A673 (cell line): ENCODE measurements around the gene UBE2E2. TPM values are rescaled to one million over a fixed set of nuclear protein-coding genes. Genes with fewer than 3 reads are reported as not detected.

Experiments
- BruUV-seq: library from RNA; stranded (reverse); fragments of 400-500 nt; replicated peaks from 2 replicates; lab custom pipeline; 2021; lab: Mats Ljungman, UMichigan
- CTCF ChIA-PET: fragments of 300-600 bp; sonication (Branson Sonifier 250); formaldehyde crosslinking; loops from one replicate; lab custom pipeline; 2022; ENCODE audit warnings: antibody characterized with exemption; lab: Charles Lee
- POLR2A ChIA-PET: fragments of 300-600 bp; sonication (Branson Sonifier 250); formaldehyde crosslinking; loops from one replicate; lab custom pipeline; 2022; ENCODE audit warnings: antibody characterized with exemption; ENCODE audit not compliant: low non-redundant PET; lab: Charles Lee
- DNase-seq: peaks from one replicate; pipeline ENCODE4 v3.0.0-alpha.2; 2015; ENCODE audit warnings: low spot score
- H3K27ac ChIP-seq: fragments of 200-600 bp; sonication (generic); 2 replicates; pipeline ENCODE4 v1.5.1; 2016; ENCODE audit warnings: mixed run types, low read depth, mild to moderate bottlenecking, mixed read lengths, antibody characterized with exemption, low read length; ENCODE audit not compliant: poor library complexity, severe bottlenecking
- H3K27me3 ChIP-seq: fragments of 200-600 bp; sonication (generic); replicated peaks from 2 replicates; pipeline ENCODE4 v1.6.1; 2017; ENCODE audit warnings: mixed run types, low read depth, mild to moderate bottlenecking, mixed read lengths, antibody characterized with exemption, low read length; ENCODE audit not compliant: insufficient read depth, poor library complexity
- H3K36me3 ChIP-seq: fragments of 200-600 bp; sonication (generic); 2 replicates; pipeline ENCODE4 v1.6.1; 2016; ENCODE audit warnings: mixed run types, mild to moderate bottlenecking, mixed read lengths, antibody characterized with exemption, low read length; ENCODE audit not compliant: insufficient read depth, poor library complexity, severe bottlenecking
- H3K4me1 ChIP-seq: fragments of 200-600 bp; sonication (generic); 2 replicates; pipeline ENCODE4 v1.6.1; 2017; ENCODE audit warnings: mixed run types, mild to moderate bottlenecking, mixed read lengths, antibody characterized with exemption, low read length; ENCODE audit not compliant: insufficient read depth, poor library complexity, severe bottlenecking
- H3K4me3 ChIP-seq: fragments of 200-600 bp; sonication (generic); 2 replicates; pipeline ENCODE4 v1.5.1; 2016; ENCODE audit warnings: low read depth, mixed run types, mild to moderate bottlenecking, mixed read lengths, low read length; ENCODE audit not compliant: poor library complexity, severe bottlenecking
- H3K9me3 ChIP-seq: fragments of 200-600 bp; sonication (generic); 2 replicates; pipeline ENCODE4 v1.6.1; 2016; ENCODE audit warnings: mixed run types, low read depth, mild to moderate bottlenecking, mixed read lengths, antibody characterized with exemption, low read length; ENCODE audit not compliant: poor library complexity, severe bottlenecking
- EZH2 ChIP-seq: fragments of 200-600 bp; sonication (generic); IDR thresholded peaks from 2 replicates; pipeline ENCODE4 v1.6.1; 2017; ENCODE audit warnings: borderline replicate concordance, low read depth, mild to moderate bottlenecking, mixed read lengths, antibody characterized with exemption, low read length; ENCODE audit not compliant: poor library complexity, severe bottlenecking
- intact Hi-C: fragments of 100-400 bp; cut with micrococcal nuclease; formaldehyde crosslinking; loops from one replicate; pipeline ENCODE4 v1.10.0; 2022; ENCODE audit not compliant: unreplicated experiment
- total RNA-seq: library from RNA; stranded (reverse); gene quantifications from 2 replicates; pipeline ENCODE4 v1.2.3, GENCODE V29; 2021
- TF ChIP-seq, protein P1 (sequence below): fragments of 300-800, 200-600 bp; sonication (generic); conservative IDR thresholded peaks from 2 replicates; pipeline ENCODE4 v1.5.1; 2017; ENCODE audit warnings: low read depth, mild to moderate bottlenecking, antibody characterized with exemption, low read length, moderate library complexity, mixed read lengths

UBE2E2 gene
- total RNA-seq, 1 experiment from 2014 or later = 2.0 TPM

DNA sequence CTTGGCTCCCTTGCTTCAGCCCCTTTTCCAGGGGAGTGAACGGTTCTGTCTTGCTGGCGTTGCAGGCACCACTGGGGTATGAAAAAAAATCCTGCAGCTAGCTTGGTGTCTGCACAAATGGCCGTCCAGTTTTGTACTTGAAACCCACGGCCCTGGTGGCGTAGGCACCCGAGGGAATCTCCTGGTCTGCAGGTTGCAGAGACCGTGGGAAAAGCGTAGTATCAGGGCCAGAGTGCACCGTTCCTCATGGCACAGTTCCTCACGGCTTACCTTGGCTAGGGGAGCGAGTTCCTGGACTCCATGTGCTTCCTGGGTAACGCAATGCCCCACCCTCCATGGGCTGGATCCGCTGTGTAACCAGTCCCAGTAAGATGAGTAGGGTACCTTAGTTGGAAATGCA, 214.9 kb downstream of the UBE2E2 start:
- H3K27ac ChIP-seq = no peak overlapping the region
- ChIA-PET POLR2A (no interaction called here), CTCF (no interaction called here)
- TF ChIP-seq, protein P1, sequence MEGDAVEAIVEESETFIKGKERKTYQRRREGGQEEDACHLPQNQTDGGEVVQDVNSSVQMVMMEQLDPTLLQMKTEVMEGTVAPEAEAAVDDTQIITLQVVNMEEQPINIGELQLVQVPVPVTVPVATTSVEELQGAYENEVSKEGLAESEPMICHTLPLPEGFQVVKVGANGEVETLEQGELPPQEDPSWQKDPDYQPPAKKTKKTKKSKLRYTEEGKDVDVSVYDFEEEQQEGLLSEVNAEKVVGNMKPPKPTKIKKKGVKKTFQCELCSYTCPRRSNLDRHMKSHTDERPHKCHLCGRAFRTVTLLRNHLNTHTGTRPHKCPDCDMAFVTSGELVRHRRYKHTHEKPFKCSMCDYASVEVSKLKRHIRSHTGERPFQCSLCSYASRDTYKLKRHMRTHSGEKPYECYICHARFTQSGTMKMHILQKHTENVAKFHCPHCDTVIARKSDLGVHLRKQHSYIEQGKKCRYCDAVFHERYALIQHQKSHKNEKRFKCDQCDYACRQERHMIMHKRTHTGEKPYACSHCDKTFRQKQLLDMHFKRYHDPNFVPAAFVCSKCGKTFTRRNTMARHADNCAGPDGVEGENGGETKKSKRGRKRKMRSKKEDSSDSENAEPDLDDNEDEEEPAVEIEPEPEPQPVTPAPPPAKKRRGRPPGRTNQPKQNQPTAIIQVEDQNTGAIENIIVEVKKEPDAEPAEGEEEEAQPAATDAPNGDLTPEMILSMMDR = no peak
- TF ChIP-seq EZH2 = no peak
- no TSS peak for BruUV-seq
- no peak for DNase-seq
- H3K9me3 ChIP-seq = no peaks in the 10 kb centered on the region
- H3K36me3 ChIP-seq = no peaks in the 10 kb centered on the region
- no peaks in the 10 kb centered on the region for H3K4me1 ChIP-seq
- H3K27me3 ChIP-seq = no peaks in the 10 kb centered on the region
- intact Hi-C loops = no loop called here
- no peak overlapping the region for H3K4me3 ChIP-seq

DNA sequence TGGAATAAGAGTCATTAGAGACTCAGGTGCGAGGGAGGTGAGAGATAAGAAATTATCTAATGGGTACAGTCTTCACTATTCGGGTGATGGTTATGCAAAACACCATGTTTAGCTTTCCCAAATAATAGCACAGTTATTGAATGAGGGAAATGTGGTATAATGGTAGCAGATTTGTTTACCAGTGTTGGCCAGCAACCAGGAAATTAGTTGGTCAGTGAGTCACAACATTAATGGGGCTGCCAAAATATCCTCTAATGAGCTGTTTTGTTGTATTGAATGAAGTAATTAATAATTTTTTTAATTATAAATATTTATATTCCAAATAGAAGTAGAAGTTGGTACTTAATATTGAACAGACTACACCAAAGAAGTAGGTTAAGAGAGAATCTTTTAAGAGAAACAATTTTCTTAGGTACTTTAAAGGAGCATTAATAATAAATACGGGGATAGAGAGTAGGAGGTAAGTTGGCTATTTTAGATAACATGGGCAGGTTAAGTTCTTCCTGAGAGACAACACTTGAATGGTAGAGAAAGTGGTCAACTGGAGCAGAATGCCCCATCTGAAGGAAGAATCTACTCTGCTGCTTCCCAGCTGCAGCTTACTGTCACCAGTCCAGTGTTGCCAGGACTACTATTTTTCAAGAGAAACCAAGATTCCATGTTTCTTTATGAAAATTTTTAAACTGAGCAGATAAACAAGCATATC, 218.8 kb downstream of the UBE2E2 start:
- no TSS peak for BruUV-seq
- intact Hi-C loops = no loop called here
- no peaks in the 10 kb centered on the region for H3K27me3 ChIP-seq
- no peak overlapping the region for H3K4me3 ChIP-seq
- TF ChIP-seq, protein P1 = no peak
- TF ChIP-seq EZH2 = no peak
- H3K27ac ChIP-seq = no peak overlapping the region
- H3K36me3 ChIP-seq = no peaks in the 10 kb centered on the region
- no peaks in the 10 kb centered on the region for H3K9me3 ChIP-seq
- no peak for DNase-seq
- no peaks in the 10 kb centered on the region for H3K4me1 ChIP-seq
- ChIA-PET POLR2A (no interaction called here), CTCF (no interaction called here)

DNA sequence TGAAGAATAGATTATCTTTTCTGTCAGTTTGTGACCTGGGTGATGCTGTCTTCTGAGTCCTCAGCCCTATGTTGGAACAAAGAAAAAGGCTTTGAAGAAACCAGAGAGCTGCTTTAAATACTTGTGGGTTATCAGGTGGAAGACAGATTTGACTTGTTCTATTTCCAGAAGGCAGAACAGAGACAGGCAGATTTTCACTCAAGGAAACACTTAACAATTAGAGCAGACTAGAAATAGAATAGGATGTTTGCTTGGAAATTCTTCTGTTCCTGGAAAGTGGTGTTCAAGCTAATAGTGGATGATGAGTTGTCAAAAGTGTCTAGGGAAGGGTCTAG, 219.4 kb downstream of the UBE2E2 start:
- no peaks in the 10 kb centered on the region for H3K36me3 ChIP-seq
- CTCF ChIA-PET = no interaction called here
- POLR2A ChIA-PET = no interaction called here
- intact Hi-C loops = no loop called here
- H3K27ac ChIP-seq = no peak overlapping the region
- no peak for DNase-seq
- H3K4me3 ChIP-seq = no peak overlapping the region
- no peaks in the 10 kb centered on the region for H3K4me1 ChIP-seq
- H3K27me3 ChIP-seq = no peaks in the 10 kb centered on the region
- BruUV-seq = no TSS peak
- H3K9me3 ChIP-seq = no peaks in the 10 kb centered on the region
- no peak for TF ChIP-seq EZH2
- TF ChIP-seq, protein P1 = no peak
